Duodenal mucosa (tissue), 2 donors: Measurements from ENCODE around the gene NAA80.
"Not testable (repeated sequence)": the region's sequence is repeated elsewhere in the genome, so short reads cannot be mapped to it uniquely, and the experiment has no call there.

Experiments used
- H3K27ac ChIP-seq: one replicate; pipeline ENCODE4 v1.7.0; 2013; ENCODE audit warnings: low read depth, low read length
- H3K27me3 ChIP-seq, 2 donors: one replicate each; pipeline ENCODE4 v1.7.0; 2013; ENCODE audit warnings: low read length in 2 of 2, control low read depth in 1 of 2; ENCODE audit not compliant: insufficient read depth in 2 of 2, control insufficient read depth in 1 of 2
- H3K36me3 ChIP-seq, 2 donors: one replicate each; pipeline ENCODE4 v1.7.0; 2013; ENCODE audit warnings: low read length in 2 of 2, control low read depth in 1 of 2; ENCODE audit not compliant: insufficient read depth in 2 of 2, control insufficient read depth in 1 of 2
- H3K4me1 ChIP-seq, 2 donors: one replicate each; pipeline ENCODE4 v1.7.0; 2013; ENCODE audit warnings: low read length in 2 of 2, control low read depth in 1 of 2; ENCODE audit not compliant: insufficient read depth in 2 of 2, control insufficient read depth in 1 of 2
- H3K4me3 ChIP-seq, 2 donors: one replicate each; pipeline ENCODE4 v1.7.0; 2013; ENCODE audit warnings: low read length in 2 of 2, low read depth in 1 of 2
- H3K9ac ChIP-seq, 2 donors: one replicate each; pipeline ENCODE4 v1.7.0; 2013; ENCODE audit warnings: low read length in 2 of 2, low read depth in 1 of 2
- H3K9me3 ChIP-seq, 2 donors: one replicate each; pipeline ENCODE4 v1.7.0; 2013; ENCODE audit warnings: low read length in 2 of 2, control low read depth in 1 of 2; ENCODE audit not compliant: control insufficient read depth in 1 of 2

The NAA80 gene

GRCh38 chr3:50264964-50265485, 34.2 kb downstream of the NAA80 start:
- no peaks in the 10 kb centered on the region for H3K9me3 ChIP-seq
- H3K9ac ChIP-seq: peak overlapping the region; percentile 26 to 36
- H3K4me3 ChIP-seq: no peak overlapping the region
- H3K36me3 ChIP-seq: no peaks in the 10 kb centered on the region
- H3K4me1 ChIP-seq: peaks cover 54 to 60% of the 10 kb centered on the region in 2 donors
- H3K27me3 ChIP-seq: no peaks in the 10 kb centered on the region
- H3K27ac ChIP-seq: peak overlapping the region; percentile 82

GRCh38 chr3:50264383-50264963, 34.7 kb downstream of the NAA80 start:
- H3K9ac ChIP-seq: peak overlapping the region; percentile 20 to 26
- no peaks in the 10 kb centered on the region for H3K36me3 ChIP-seq
- peaks cover 58 to 59% of the 10 kb centered on the region in 2 donors for H3K4me1 ChIP-seq
- no peak overlapping the region for H3K4me3 ChIP-seq
- no peaks in the 10 kb centered on the region for H3K9me3 ChIP-seq
- H3K27ac ChIP-seq: peak overlapping the region; percentile 54
- no peaks in the 10 kb centered on the region for H3K27me3 ChIP-seq

- H3K4me1 ChIP-seq: peaks cover 56 to 58% of the 10 kb centered on the region in 2 donors
- H3K27ac ChIP-seq: peak overlapping the region; percentile 54
Measured at GRCh38 chr3:50263478-50264382, 35.5 kb downstream of the NAA80 start.

GRCh38 chr3:50262778-50263177, 36.4 kb downstream of the NAA80 start:
- no peaks in the 10 kb centered on the region for H3K27me3 ChIP-seq
- H3K4me3 ChIP-seq: no peak overlapping the region
- H3K9ac ChIP-seq: no peak overlapping the region
- H3K9me3 ChIP-seq: no peaks in the 10 kb centered on the region
- H3K36me3 ChIP-seq: peaks cover 4 to 5% of the 10 kb centered on the region in 2 donors
- no peak overlapping the region for H3K27ac ChIP-seq
- peaks cover 47 to 48% of the 10 kb centered on the region in 2 donors for H3K4me1 ChIP-seq

More at GRCh38 chr3:50263478-50264382, 35.5 kb downstream of the NAA80 start:
- Histone ChIP-seq H3K36me3 (no peaks in the 10 kb centered on the region), H3K27me3 (no peaks in the 10 kb centered on the region), H3K9me3 (no peaks in the 10 kb centered on the region), H3K9ac (peak overlapping the region in 1 of 2 donors; percentile 20), H3K4me3 (no peak overlapping the region)

GRCh38 chr3:50262200-50262599, 37.0 kb downstream of the NAA80 start:
- not testable (repeated sequence) for H3K9ac ChIP-seq, H3K9me3 ChIP-seq, H3K27ac ChIP-seq, H3K27me3 ChIP-seq, H3K4me3 ChIP-seq
- H3K4me1 ChIP-seq: peaks cover 41 to 43% of the 10 kb centered on the region in 2 donors
- H3K36me3 ChIP-seq: peaks cover 9 to 10% of the 10 kb centered on the region in 2 donors

- Histone ChIP-seq H3K27me3 (no peaks in the 10 kb centered on the region), H3K4me1 (peaks cover 34 to 36% of the 10 kb centered on the region in 2 donors), H3K9me3 (no peaks in the 10 kb centered on the region), H3K27ac (no peak overlapping the region), H3K4me3 (no peak overlapping the region), H3K9ac (peak overlapping the region in 1 of 2 donors; percentile 80), H3K36me3 (peaks cover 13 to 17% of the 10 kb centered on the region in 2 donors)
Measured at GRCh38 chr3:50261505-50261904, 37.7 kb downstream of the NAA80 start.

- Histone ChIP-seq H3K36me3 (peaks cover 18 to 22% of the 10 kb centered on the region in 2 donors), H3K4me3 (peak overlapping the region; percentile 51 to 60), H3K9me3 (no peaks in the 10 kb centered on the region), H3K27ac (peak overlapping the region; percentile 84), H3K27me3 (no peaks in the 10 kb centered on the region), H3K9ac (peak overlapping the region; percentile 71 to 80), H3K4me1 (peaks cover 29 to 31% of the 10 kb centered on the region in 2 donors)
Measured at GRCh38 chr3:50260942-50261441, 38.2 kb downstream of the NAA80 start.

- H3K4me1 ChIP-seq: peaks cover 24% of the 10 kb centered on the region in 2 donors
- no peaks in the 10 kb centered on the region for H3K27me3 ChIP-seq
- peak overlapping the region; percentile 51 to 60 for H3K4me3 ChIP-seq
- peaks cover 18 to 24% of the 10 kb centered on the region in 2 donors for H3K36me3 ChIP-seq
- H3K9me3 ChIP-seq: no peaks in the 10 kb centered on the region
- peak overlapping the region; percentile 84 for H3K27ac ChIP-seq
- H3K9ac ChIP-seq: peak overlapping the region; percentile 71 to 80
Measured at GRCh38 chr3:50260027-50260941, 38.9 kb downstream of the NAA80 start.

- H3K36me3 ChIP-seq: peaks cover 18 to 31% of the 10 kb centered on the region in 2 donors
- H3K9ac ChIP-seq: peak overlapping the region; percentile 1 to 71
- H3K9me3 ChIP-seq: no peaks in the 10 kb centered on the region
- H3K4me3 ChIP-seq: peak overlapping the region in 1 of 2 donors; percentile 35
- H3K4me1 ChIP-seq: peaks cover 19 to 22% of the 10 kb centered on the region in 2 donors
- H3K27me3 ChIP-seq: no peaks in the 10 kb centered on the region
- H3K27ac ChIP-seq: peak overlapping the region; percentile 62
Measured at GRCh38 chr3:50259432-50260026, 39.7 kb downstream of the NAA80 start.
